Thyroid gland (tissue), 4 donors: Measurements from ENCODE around the gene GRIP1. TPM values are rescaled to one million over a fixed set of nuclear protein-coding genes. Genes with fewer than 3 reads are reported as not detected.

Experiments
- DNase-seq, 2 donors: peaks; one replicate each; pipeline ENCODE4 v3.0.0-alpha.2; 2019
- H3K27ac ChIP-seq, 3 donors: fragments of 200-600 bp; sonication (generic); 1 replicate in 2 of 3; 2 replicates in 1 of 3; pipeline ENCODE4 v1.5.1; 2016 to 2019; ENCODE audit warnings: mild to moderate bottlenecking in 1 of 3, moderate library complexity in 1 of 3
- H3K27me3 ChIP-seq: fragments of 200-600 bp; sonication (generic); one replicate; pipeline ENCODE4 v1.5.1; 2019
- H3K36me3 ChIP-seq, 2 donors: fragments of 200-600 bp; sonication (generic); one replicate each; pipeline ENCODE4 v1.5.1; 2016 to 2019
- H3K4me1 ChIP-seq, 2 donors: fragments of 200-600 bp; sonication (generic); one replicate each; pipeline ENCODE4 v1.5.1; 2017 to 2019
- H3K4me3 ChIP-seq, 3 donors: fragments of 200-600 bp; sonication (generic); replicated peaks in 1 of 3; 1 replicate in 2 of 3; 2 replicates in 1 of 3; pipeline ENCODE4 v1.5.1; 2016; ENCODE audit warnings: mild to moderate bottlenecking in 1 of 3
- H3K9me3 ChIP-seq: fragments of 200-600 bp; sonication (generic); one replicate; pipeline ENCODE4 v1.5.1; 2017
- POLR2A ChIP-seq, 2 donors: fragments of 450-650 bp; IDR thresholded peaks; one replicate each; pipeline ENCODE4 v1.6.1; 2017; ENCODE audit warnings: antibody characterized with exemption in 2 of 2, mild to moderate bottlenecking in 2 of 2, moderate library complexity in 1 of 2
- WGBS, 2 donors: methylation state at CpG; one replicate each; pipeline ENCODE4 v1.1.5; 2017; 5-methylcytosine and 5-hydroxymethylcytosine counted together
- intact Hi-C: fragments of 100-400 bp; cut with DNase I; formaldehyde crosslinking; loops from one replicate; pipeline ENCODE4 v1.15.1; 2023
- total RNA-seq, 4 donors: library from RNA; depleted of rRNA; stranded (reverse); fragments of >200 nt; gene quantifications; one replicate each; pipeline ENCODE4 v1.2.3, GENCODE V29; 2016
- TF ChIP-seq, protein P1 (sequence below), 6 experiments: fragments of 200-600 bp in 3 of 6; fragments of 450-650 bp in 3 of 6; sonication (generic) in 3 of 6; IDR thresholded peaks; one replicate each; pipeline ENCODE4 v1.5.1; 2016 to 2019; ENCODE audit warnings: antibody characterized with exemption in 6 of 6, mild to moderate bottlenecking in 2 of 6, inconsistent platforms in 1 of 6, moderate library complexity in 1 of 6

Gene GRIP1
- total RNA-seq, 4 donors from 2014 or later = 9.9 to 21.1 (median 15.6) TPM

DNA sequence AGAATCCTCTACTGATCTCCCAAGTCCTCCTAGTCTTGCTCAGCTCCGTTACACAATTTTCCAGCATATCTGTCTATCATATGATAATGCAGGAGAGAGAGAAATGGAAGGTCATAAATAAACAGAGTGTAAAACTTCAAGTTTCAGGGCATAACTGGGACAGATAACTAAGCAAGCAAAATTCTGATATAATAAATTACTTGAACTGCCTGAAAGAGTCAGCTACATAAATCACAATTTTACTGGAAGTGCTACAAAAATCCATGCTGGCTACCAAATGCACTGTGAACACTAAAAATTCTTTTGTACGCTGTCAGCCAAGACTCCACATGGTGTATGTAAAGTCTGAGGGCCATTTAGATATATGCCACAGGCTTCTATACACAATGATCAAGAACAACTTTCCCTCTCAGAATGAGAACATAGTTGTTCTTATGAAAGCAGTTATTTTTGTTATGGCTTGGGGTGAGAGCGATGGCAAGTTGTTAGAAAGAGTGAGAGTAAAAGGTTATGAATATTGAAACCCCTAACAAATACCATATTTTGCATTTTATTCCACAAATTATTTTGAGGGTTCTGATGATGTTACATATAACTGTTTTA, 41.1 kb downstream of the GRIP1 start:
- peaks cover 0 to 5% of the 10 kb centered on the region in 2 donors for H3K4me1 ChIP-seq
- no peak overlapping the region for H3K4me3 ChIP-seq
- 82 to 88% methylated on average over 3 of the region's 3 CpGs for WGBS, 2 donors
- no peak overlapping the region for H3K27ac ChIP-seq
- no peaks in the 10 kb centered on the region for H3K27me3 ChIP-seq
- DNase-seq = no peak
- H3K9me3 ChIP-seq = no peaks in the 10 kb centered on the region
- intact Hi-C loops = no loop called here
- TF ChIP-seq POLR2A (IDR thresholded peaks at IDR 0.05) = no peak
- TF ChIP-seq, protein P1, sequence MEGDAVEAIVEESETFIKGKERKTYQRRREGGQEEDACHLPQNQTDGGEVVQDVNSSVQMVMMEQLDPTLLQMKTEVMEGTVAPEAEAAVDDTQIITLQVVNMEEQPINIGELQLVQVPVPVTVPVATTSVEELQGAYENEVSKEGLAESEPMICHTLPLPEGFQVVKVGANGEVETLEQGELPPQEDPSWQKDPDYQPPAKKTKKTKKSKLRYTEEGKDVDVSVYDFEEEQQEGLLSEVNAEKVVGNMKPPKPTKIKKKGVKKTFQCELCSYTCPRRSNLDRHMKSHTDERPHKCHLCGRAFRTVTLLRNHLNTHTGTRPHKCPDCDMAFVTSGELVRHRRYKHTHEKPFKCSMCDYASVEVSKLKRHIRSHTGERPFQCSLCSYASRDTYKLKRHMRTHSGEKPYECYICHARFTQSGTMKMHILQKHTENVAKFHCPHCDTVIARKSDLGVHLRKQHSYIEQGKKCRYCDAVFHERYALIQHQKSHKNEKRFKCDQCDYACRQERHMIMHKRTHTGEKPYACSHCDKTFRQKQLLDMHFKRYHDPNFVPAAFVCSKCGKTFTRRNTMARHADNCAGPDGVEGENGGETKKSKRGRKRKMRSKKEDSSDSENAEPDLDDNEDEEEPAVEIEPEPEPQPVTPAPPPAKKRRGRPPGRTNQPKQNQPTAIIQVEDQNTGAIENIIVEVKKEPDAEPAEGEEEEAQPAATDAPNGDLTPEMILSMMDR (IDR thresholded peaks at IDR 0.05) = no peak
- no peaks in the 10 kb centered on the region for H3K36me3 ChIP-seq

DNA sequence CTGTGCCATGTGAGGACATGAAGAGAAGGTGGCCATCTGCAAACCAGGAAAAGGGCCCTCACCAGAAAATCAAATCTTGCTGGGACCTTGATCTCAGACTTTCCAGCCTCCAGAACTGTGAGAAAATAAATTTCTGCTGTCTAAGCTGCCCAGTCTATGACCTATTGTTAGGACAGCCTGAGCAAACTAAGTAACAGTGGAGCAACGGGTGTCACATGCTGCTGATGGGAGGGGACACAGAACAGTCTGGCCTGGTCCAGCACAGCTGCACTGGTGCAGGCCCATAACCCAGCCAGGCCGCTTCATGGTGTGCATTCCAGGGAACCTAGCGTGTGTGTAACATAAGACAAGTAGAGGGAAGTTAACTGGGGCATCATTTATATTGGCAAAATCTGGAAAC, 42.1 kb downstream of the GRIP1 start:
- Histone ChIP-seq H3K27ac (no peak overlapping the region), H3K27me3 (no peaks in the 10 kb centered on the region), H3K36me3 (no peaks in the 10 kb centered on the region), H3K9me3 (no peaks in the 10 kb centered on the region), H3K4me3 (no peak overlapping the region), H3K4me1 (peaks cover 0 to 5% of the 10 kb centered on the region in 2 donors)
- WGBS, 2 donors = 83 to 87% methylated on average over 3 of the region's 3 CpGs
- intact Hi-C loops = no loop called here
- no peak for DNase-seq
- TF ChIP-seq POLR2A (IDR thresholded peaks at IDR 0.05) = no peak

DNA sequence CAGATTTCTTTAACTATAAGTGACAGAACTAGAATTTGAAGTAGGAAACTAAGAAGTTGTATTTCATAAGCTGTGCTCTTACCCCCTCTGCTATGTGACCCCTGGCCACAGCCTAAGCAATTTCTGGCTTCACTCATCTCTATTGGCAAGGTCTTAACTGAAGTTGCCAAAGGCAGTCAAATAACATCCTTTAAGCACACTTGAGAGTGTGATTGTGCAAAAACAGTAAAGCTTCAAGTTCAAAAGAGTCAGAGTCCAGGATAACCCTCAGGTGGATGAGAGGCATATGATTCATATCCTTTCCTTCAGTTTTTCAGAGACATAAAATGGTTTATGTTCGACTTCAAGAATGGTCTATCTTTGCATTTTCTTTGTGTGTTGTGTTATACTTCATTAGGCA, 45.2 kb downstream of the GRIP1 start:
- no peaks in the 10 kb centered on the region for H3K36me3 ChIP-seq
- no peak overlapping the region for H3K4me3 ChIP-seq
- no peaks in the 10 kb centered on the region for H3K9me3 ChIP-seq
- peak; percentile 14 to 16 for DNase-seq
- intact Hi-C loops = no loop called here
- H3K27ac ChIP-seq = no peak overlapping the region
- H3K27me3 ChIP-seq = no peaks in the 10 kb centered on the region
- WGBS, 2 donors = 38 to 50% methylated on average over 1 of the region's 1 CpG
- peaks cover 0 to 5% of the 10 kb centered on the region in 2 donors for H3K4me1 ChIP-seq
- TF ChIP-seq, protein P1 (IDR thresholded peaks at IDR 0.05) = no peak
- no peak for TF ChIP-seq POLR2A (IDR thresholded peaks at IDR 0.05)

DNA sequence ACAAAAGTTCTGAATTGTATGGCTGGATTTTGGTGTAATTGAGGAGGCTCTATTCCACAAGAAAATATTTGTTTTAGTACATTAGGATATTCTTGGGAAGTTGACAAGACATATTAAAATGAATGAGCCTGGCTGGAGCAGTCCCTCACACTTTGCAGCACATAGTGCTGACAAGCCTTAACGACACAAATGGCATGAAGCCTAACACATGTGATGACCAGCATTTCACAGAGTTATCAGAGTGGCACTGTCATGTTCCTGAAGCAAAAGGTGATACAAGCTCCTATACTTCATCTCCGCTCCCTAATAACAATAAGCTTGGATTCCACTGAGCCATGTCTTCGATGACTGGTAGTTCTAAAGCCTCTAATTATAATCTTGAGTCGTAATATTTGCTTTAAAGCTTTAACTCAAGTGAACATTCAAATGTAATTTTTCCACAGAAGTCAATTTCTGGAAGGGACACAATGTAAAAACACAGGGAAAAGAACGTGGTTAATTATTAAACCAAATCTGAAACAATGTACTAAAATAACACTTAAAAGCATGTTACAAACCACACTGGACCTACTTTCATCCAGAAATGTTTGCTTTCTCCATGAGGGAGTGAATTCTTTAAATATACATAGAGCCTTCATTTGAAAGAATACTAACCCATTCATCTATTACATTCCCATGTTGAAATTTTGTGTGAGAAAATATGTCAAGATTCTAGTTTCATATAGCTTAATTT, 49.6 kb downstream of the GRIP1 start:
- no peak overlapping the region for H3K4me3 ChIP-seq
- H3K27me3 ChIP-seq = no peaks in the 10 kb centered on the region
- 47 to 71% methylated on average over 5 of the region's 5 CpGs for WGBS, 2 donors
- peaks cover 0 to 5% of the 10 kb centered on the region in 2 donors for H3K4me1 ChIP-seq
- no peak overlapping the region for H3K27ac ChIP-seq
- no peaks in the 10 kb centered on the region for H3K9me3 ChIP-seq
- no peaks in the 10 kb centered on the region for H3K36me3 ChIP-seq
- TF ChIP-seq POLR2A (IDR thresholded peaks at IDR 0.05) = no peak
- TF ChIP-seq, protein P1 (IDR thresholded peaks at IDR 0.05) = no peak
- intact Hi-C loops = no loop called here
- peak in 1 of 2 donors; percentile 4 for DNase-seq

DNA sequence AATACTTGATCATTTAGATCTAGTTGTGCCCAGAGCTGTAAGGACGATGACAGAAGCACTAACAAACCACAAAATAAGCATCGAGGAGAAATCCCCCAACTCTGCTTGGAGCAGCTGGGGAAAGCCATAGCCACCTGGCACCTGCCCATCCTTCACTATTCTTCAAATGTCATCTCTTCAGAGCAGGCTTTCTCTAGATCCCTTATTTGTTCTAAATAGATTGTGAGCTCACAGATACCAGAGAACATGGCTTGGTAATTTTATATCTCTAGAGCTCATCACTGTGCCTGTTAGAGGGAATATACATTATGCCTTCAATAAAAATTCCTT, 50.9 kb downstream of the GRIP1 start:
- H3K36me3 ChIP-seq = no peaks in the 10 kb centered on the region
- TF ChIP-seq POLR2A (IDR thresholded peaks at IDR 0.05) = no peak
- TF ChIP-seq, protein P1 (IDR thresholded peaks at IDR 0.05) = no peak
- intact Hi-C loops = no loop called here
- WGBS, 2 donors = 76 to 79% methylated on average over 2 of the region's 2 CpGs
- no peaks in the 10 kb centered on the region for H3K4me1 ChIP-seq
- H3K9me3 ChIP-seq = no peaks in the 10 kb centered on the region
- no peak for DNase-seq
- H3K4me3 ChIP-seq = no peak overlapping the region
- H3K27me3 ChIP-seq = no peaks in the 10 kb centered on the region
- no peak overlapping the region for H3K27ac ChIP-seq
